Vagina (tissue), 2 donors: Measurements from ENCODE around the gene TMEM203.

Source experiments
- POLR2A ChIP-seq, 2 donors: fragments of 450-650 bp; IDR thresholded peaks; one replicate each; pipeline ENCODE4 v1.6.1; 2017; ENCODE audit warnings: antibody characterized with exemption in 2 of 2, mild to moderate bottlenecking in 2 of 2, moderate library complexity in 2 of 2
- TF ChIP-seq, protein P1 (sequence below), 3 experiments: fragments of 450-650 bp in 2 of 3; fragments of 200-600 bp in 1 of 3; sonication (generic) in 1 of 3; IDR thresholded peaks; one replicate each; pipeline ENCODE4 v1.5.1; 2017 to 2019; ENCODE audit warnings: antibody characterized with exemption in 3 of 3, mild to moderate bottlenecking in 2 of 3, moderate library complexity in 2 of 3

DNA sequence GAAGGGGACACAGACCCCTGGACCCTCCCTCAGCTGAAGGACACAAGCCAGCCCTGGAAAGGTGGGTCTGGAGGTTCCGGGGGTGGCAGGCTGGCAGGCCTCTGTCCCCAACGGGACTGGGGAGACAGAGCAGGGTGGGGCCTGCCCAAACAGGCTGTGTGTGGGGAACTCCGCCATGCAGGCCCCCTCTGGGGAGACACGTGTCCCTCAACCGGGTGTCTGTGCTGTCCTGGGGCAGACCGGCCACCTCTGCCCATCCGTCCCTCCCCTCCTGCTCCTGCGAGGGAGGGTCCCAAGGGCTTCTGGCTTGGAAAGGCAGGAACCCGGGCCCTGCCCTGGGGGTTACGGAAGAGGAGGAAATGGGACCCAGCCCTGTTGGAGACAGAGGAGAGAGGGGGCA is 26.7 kb upstream of the TMEM203 start:
- TF ChIP-seq, protein P1, sequence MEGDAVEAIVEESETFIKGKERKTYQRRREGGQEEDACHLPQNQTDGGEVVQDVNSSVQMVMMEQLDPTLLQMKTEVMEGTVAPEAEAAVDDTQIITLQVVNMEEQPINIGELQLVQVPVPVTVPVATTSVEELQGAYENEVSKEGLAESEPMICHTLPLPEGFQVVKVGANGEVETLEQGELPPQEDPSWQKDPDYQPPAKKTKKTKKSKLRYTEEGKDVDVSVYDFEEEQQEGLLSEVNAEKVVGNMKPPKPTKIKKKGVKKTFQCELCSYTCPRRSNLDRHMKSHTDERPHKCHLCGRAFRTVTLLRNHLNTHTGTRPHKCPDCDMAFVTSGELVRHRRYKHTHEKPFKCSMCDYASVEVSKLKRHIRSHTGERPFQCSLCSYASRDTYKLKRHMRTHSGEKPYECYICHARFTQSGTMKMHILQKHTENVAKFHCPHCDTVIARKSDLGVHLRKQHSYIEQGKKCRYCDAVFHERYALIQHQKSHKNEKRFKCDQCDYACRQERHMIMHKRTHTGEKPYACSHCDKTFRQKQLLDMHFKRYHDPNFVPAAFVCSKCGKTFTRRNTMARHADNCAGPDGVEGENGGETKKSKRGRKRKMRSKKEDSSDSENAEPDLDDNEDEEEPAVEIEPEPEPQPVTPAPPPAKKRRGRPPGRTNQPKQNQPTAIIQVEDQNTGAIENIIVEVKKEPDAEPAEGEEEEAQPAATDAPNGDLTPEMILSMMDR (IDR thresholded peaks at IDR 0.05): no peak
- no peak for TF ChIP-seq POLR2A (IDR thresholded peaks at IDR 0.05)
